ENCODE measurements around the gene ORC3. TPM values are rescaled to one million over a fixed set of nuclear protein-coding genes. Genes with fewer than 3 reads are reported as not detected.
A peak's percentile ranks its signal among the peaks of the same experiment; 100 is the strongest.
"Not testable (repeated sequence)": the region's sequence is repeated elsewhere in the genome, so short reads cannot be mapped to it uniquely, and the experiment has no call there.

Gene ORC3
- total RNA-seq, 4 donors from 2014 or later = 6.2 to 43.9 (median 24.8) TPM

- TF ChIP-seq CTCF (IDR thresholded peaks at IDR 0.05) = no peak
- no peak for TF ChIP-seq POLR2A (IDR thresholded peaks at IDR 0.05)
- H3K4me1 ChIP-seq = peaks cover 0 to 5% of the 10 kb centered on the region in 2 donors
- intact Hi-C loops (cut with DNase I; ENCODE audit: low total_unique reads) = no loop called here
These were observed 97.4 kb downstream of the ORC3 start for GRCh38 chr6:87687296-87687695.

GRCh38 chr6:87687893-87688292, 98.0 kb downstream of the ORC3 start:
- H3K27me3 ChIP-seq; intact Hi-C loops (cut with DNase I; ENCODE audit: low total_unique reads); H3K4me3 ChIP-seq; H3K27ac ChIP-seq; H3K36me3 ChIP-seq; DNase-seq; H3K9me3 ChIP-seq; H3K4me1 ChIP-seq: not testable (repeated sequence)

More at GRCh38 chr6:87687296-87687695, 97.4 kb downstream of the ORC3 start:
- Histone ChIP-seq H3K4me3 (no peak overlapping the region), H3K9me3 (no peaks in the 10 kb centered on the region), H3K36me3 (no peaks in the 10 kb centered on the region), H3K27ac (no peak overlapping the region), H3K27me3 (no peaks in the 10 kb centered on the region)
- DNase-seq = no peak

- Histone ChIP-seq H3K36me3 (no peaks in the 10 kb centered on the region), H3K4me3 (no peak overlapping the region), H3K4me1 (no peaks in the 10 kb centered on the region), H3K9me3 (no peaks in the 10 kb centered on the region), H3K27ac (no peak overlapping the region), H3K27me3 (no peaks in the 10 kb centered on the region)
- intact Hi-C loops (cut with DNase I; ENCODE audit: low total_unique reads) = no loop called here
- TF ChIP-seq POLR2A (IDR thresholded peaks at IDR 0.05) (no peak), CTCF (IDR thresholded peaks at IDR 0.05) (no peak)
- no peak for DNase-seq
These were observed 100.5 kb downstream of the ORC3 start for GRCh38 chr6:87690441-87690840.

GRCh38 chr6:87692086-87692485, 102.2 kb downstream of the ORC3 start:
- Histone ChIP-seq H3K9me3 (no peaks in the 10 kb centered on the region), H3K36me3 (no peaks in the 10 kb centered on the region), H3K4me1 (no peaks in the 10 kb centered on the region), H3K27ac (no peak overlapping the region), H3K27me3 (no peaks in the 10 kb centered on the region), H3K4me3 (no peak overlapping the region)
- intact Hi-C loops (cut with DNase I; ENCODE audit: low total_unique reads) = no loop called here
- DNase-seq = no peak
- TF ChIP-seq CTCF (IDR thresholded peaks at IDR 0.05) = no peak
- TF ChIP-seq POLR2A (IDR thresholded peaks at IDR 0.05) = no peak

GRCh38 chr6:87696817-87697216, 106.9 kb downstream of the ORC3 start:
- H3K36me3 ChIP-seq; H3K9me3 ChIP-seq; H3K4me3 ChIP-seq; DNase-seq; intact Hi-C loops (cut with DNase I; ENCODE audit: low total_unique reads); H3K27ac ChIP-seq; H3K4me1 ChIP-seq; H3K27me3 ChIP-seq: not testable (repeated sequence)

- intact Hi-C loops (cut with DNase I; ENCODE audit: low total_unique reads) = no loop called here
- Histone ChIP-seq H3K4me1 (no peaks in the 10 kb centered on the region), H3K27ac (peak overlapping the region in 1 of 2 donors; percentile 17), H3K36me3 (no peaks in the 10 kb centered on the region), H3K4me3 (peak overlapping the region in 1 of 2 donors; percentile 86), H3K9me3 (no peaks in the 10 kb centered on the region), H3K27me3 (no peaks in the 10 kb centered on the region)
- DNase-seq = no peak
- TF ChIP-seq CTCF (IDR thresholded peaks at IDR 0.05) (no peak), POLR2A (IDR thresholded peaks at IDR 0.05) (no peak)
These were observed 107.9 kb downstream of the ORC3 start for GRCh38 chr6:87697581-87698546.

All from uterus (tissue), 4 donors.